SK-N-SH (cell line): ENCODE data around the gene PLCL2. TPM values are rescaled to one million over a fixed set of nuclear protein-coding genes. Genes with fewer than 3 reads are reported as not detected.

Experiments
- CTCF ChIA-PET: fragments of 300-600, 350-600 bp; formaldehyde crosslinking; extraction: SDS; loops from one replicate; lab custom pipeline; 2021; lab: Yijun Ruan, JAX
- POLR2A ChIA-PET: fragments of 350-600 bp; sonication (Branson Sonifier 250); formaldehyde crosslinking; extraction: SDS; loops from one replicate; lab custom pipeline; 2020; ENCODE audit warnings: antibody characterized with exemption, inconsistent platforms; lab: Yijun Ruan, JAX
- DNase-seq: peaks from one replicate; pipeline ENCODE4 v3.0.0; 2012
- H2AFZ ChIP-seq: fragments of 200-600 bp; sonication (generic); 2 replicates; pipeline ENCODE4 v1.8.1; 2016; ENCODE audit warnings: antibody characterized with exemption, mild to moderate bottlenecking, low read depth
- H3F3A ChIP-seq: fragments of 200-600 bp; sonication (generic); replicated peaks from 2 replicates; pipeline ENCODE3; 2016; ENCODE audit warnings: antibody characterized with exemption, mild to moderate bottlenecking; ENCODE audit not compliant: insufficient read depth
- H3K27ac ChIP-seq, 2 experiments: fragments of 200-500 bp in 1 of 2; fragments of 200-600 bp in 1 of 2; sonication (Bioruptor generic) in 1 of 2; sonication (generic), shearing (Covaris generic) in 1 of 2; 2 replicates each; pipeline versions ENCODE4 v1.5.1 to v1.6.1; 2014 to 2016; ENCODE audit warnings: low read depth in 2 of 2, inconsistent platforms in 1 of 2, low read length in 1 of 2, mild to moderate bottlenecking in 1 of 2, mixed read lengths in 1 of 2
- H3K27me3 ChIP-seq: fragments of 200-600 bp; sonication (generic), shearing (Covaris generic); 2 replicates; pipeline ENCODE4 v1.6.1; 2016; ENCODE audit warnings: mixed run types; ENCODE audit not compliant: insufficient read depth
- H3K36me3 ChIP-seq, 2 experiments: fragments of 200-500 bp in 1 of 2; fragments of 200-600 bp in 1 of 2; sonication (Bioruptor generic) in 1 of 2; sonication (generic) in 1 of 2; replicated peaks in 1 of 2; 2 replicates each; pipeline versions ENCODE3 to v1.5.1; 2014 to 2016; ENCODE audit warnings: low read length in 1 of 2, mild to moderate bottlenecking in 1 of 2; ENCODE audit not compliant: insufficient read depth in 2 of 2, control insufficient read depth in 1 of 2
- H3K4me1 ChIP-seq, 2 experiments: fragments of 200-500 bp in 1 of 2; fragments of 200-600 bp in 1 of 2; sonication (Bioruptor generic) in 1 of 2; sonication (generic), shearing (Covaris generic) in 1 of 2; 2 replicates each; pipeline versions ENCODE4 v1.5.1 to v1.6.1; 2014 to 2016; ENCODE audit warnings: low read depth in 1 of 2, low read length in 1 of 2, mixed run types in 1 of 2; ENCODE audit not compliant: insufficient read depth in 2 of 2, control insufficient read depth in 1 of 2
- H3K4me2 ChIP-seq: fragments of 200-600 bp; sonication (generic), shearing (Covaris generic); 2 replicates; pipeline ENCODE4 v1.6.1; 2017; ENCODE audit warnings: mixed run types
- H3K4me3 ChIP-seq, 2 experiments: fragments of 200-500 bp in 1 of 2; fragments of 200-600 bp in 1 of 2; sonication (Bioruptor generic) in 1 of 2; sonication (generic), shearing (Covaris generic) in 1 of 2; 2 replicates each; pipeline versions ENCODE4 v1.5.1 to v1.8.1; 2014 to 2016; ENCODE audit warnings: low read depth in 2 of 2, inconsistent platforms in 1 of 2, low read length in 1 of 2, mild to moderate bottlenecking in 1 of 2, mixed read lengths in 1 of 2, moderate library complexity in 1 of 2
- H3K79me2 ChIP-seq: fragments of 200-600 bp; sonication (generic); 2 replicates; pipeline ENCODE4 v1.8.1; 2017; ENCODE audit warnings: mild to moderate bottlenecking; ENCODE audit not compliant: insufficient read depth
- H3K9ac ChIP-seq: fragments of 200-600 bp; sonication (generic); 2 replicates; pipeline ENCODE4 v1.6.1; 2017; ENCODE audit warnings: mixed run types
- H3K9me2 ChIP-seq: fragments of 200-600 bp; sonication (generic); 2 replicates; pipeline ENCODE4 v1.6.1; 2017; ENCODE audit warnings: mixed run types
- H3K9me3 ChIP-seq: fragments of 200-600 bp; sonication (generic); 2 replicates; pipeline ENCODE4 v1.6.1; 2017; ENCODE audit warnings: mixed run types, mild to moderate bottlenecking, moderate library complexity
- H4K20me1 ChIP-seq: fragments of 200-600 bp; sonication (generic); 2 replicates; pipeline ENCODE4 v1.6.1; 2017; ENCODE audit warnings: mild to moderate bottlenecking, mixed run types; ENCODE audit not compliant: insufficient read depth
- CTCF ChIP-seq: fragments of 200-600 bp; sonication (generic); IDR thresholded peaks from 2 replicates; pipeline ENCODE4 v1.6.1; 2017; ENCODE audit warnings: antibody characterized with exemption, mild to moderate bottlenecking, moderate library complexity
- ELF1 ChIP-seq: IDR thresholded peaks from 2 replicates; pipeline ENCODE4 v1.4.0; 2012
- FOSL2 ChIP-seq: IDR thresholded peaks from 2 replicates; pipeline ENCODE4 v1.4.0; 2012; ENCODE audit warnings: low read depth, mild to moderate bottlenecking, moderate library complexity, borderline replicate concordance
- GATA2 ChIP-seq: sonication (generic); formaldehyde crosslinking; IDR thresholded peaks from 2 replicates; pipeline ENCODE4 v1.5.0; 2020; ENCODE audit warnings: mild to moderate bottlenecking, missing genetic modification reagents
- IRF3 ChIP-seq: fragments of 150-350 bp; IDR thresholded peaks from 2 replicates; pipeline ENCODE4 v1.6.1; 2016; ENCODE audit warnings: mild to moderate bottlenecking, low read depth, low read length
- JUND ChIP-seq: IDR thresholded peaks from 2 replicates; pipeline ENCODE4 v1.4.0; 2012
- MAX ChIP-seq: IDR thresholded peaks from 2 replicates; pipeline ENCODE4 v1.4.0; 2012; ENCODE audit warnings: low read depth
- MXI1 ChIP-seq: IDR thresholded peaks from 2 replicates; pipeline ENCODE4 v1.6.1; 2012; ENCODE audit warnings: mild to moderate bottlenecking, low read depth, low read length, improper control_type of control experiment
- NFIC ChIP-seq: IDR thresholded peaks from 2 replicates; pipeline ENCODE4 v1.4.0; 2012; ENCODE audit warnings: borderline replicate concordance
- PBX3 ChIP-seq: IDR thresholded peaks from 2 replicates; pipeline ENCODE4; 2012
- POLR2AphosphoS5 ChIP-seq: IDR thresholded peaks from 2 replicates; pipeline ENCODE4 v1.6.1; 2012; ENCODE audit warnings: low read depth, low read length
- RAD21 ChIP-seq: IDR thresholded peaks from 2 replicates; pipeline ENCODE4 v1.6.1; 2012; ENCODE audit warnings: mild to moderate bottlenecking, low read length
- RFX5 ChIP-seq: IDR thresholded peaks from 2 replicates; pipeline ENCODE4 v1.6.1; 2012; ENCODE audit warnings: mild to moderate bottlenecking, improper control_type of control experiment, low read length
- TCF12 ChIP-seq: IDR thresholded peaks from 2 replicates; pipeline ENCODE4 v1.4.0; 2012
- USF1 ChIP-seq: IDR thresholded peaks from 2 replicates; pipeline ENCODE4 v1.4.0; 2012; ENCODE audit warnings: low read depth, borderline replicate concordance
- YY1 ChIP-seq: IDR thresholded peaks from 2 replicates; pipeline ENCODE4 v1.4.0; 2012; ENCODE audit warnings: low read depth, mild to moderate bottlenecking
- ZBTB33 ChIP-seq: IDR thresholded peaks from 2 replicates; pipeline ENCODE4 v1.4.0; 2012; ENCODE audit warnings: low read depth, borderline replicate concordance
- WGBS: methylation state at CpG from one replicate; pipeline ENCODE4 v1.1.6; 2017; ENCODE audit warnings: low lambda C conversion rate; 5-methylcytosine and 5-hydroxymethylcytosine counted together
- polyA plus RNA-seq, 3 experiments: library from polyadenylated mRNA; depleted of rRNA; stranded (reverse); fragments of >200 nt; gene quantifications; 2 replicates each; pipeline ENCODE4 v1.2.3, GENCODE V29; 2012

Gene PLCL2
- polyA plus RNA-seq, 1 of the 3 experiments (the other 2 are of a cell fraction), result 0.85 TPM

- TF ChIP-seq PBX3 (no peak), RFX5 (no peak)
These were observed 7.2 kb upstream of the PLCL2 start (continued) for GRCh38 chr3:16877505-16877904.

GRCh38 chr3:16877911-16878310 is 6.8 kb upstream of the PLCL2 start:
- TF ChIP-seq IRF3, result no peak
- no peak for TF ChIP-seq POLR2AphosphoS5
- TF ChIP-seq USF1, result no peak
- TF ChIP-seq RAD21, result no peak
- no peak for TF ChIP-seq NFIC
- Histone ChIP-seq H3K9me3 (no peaks in the 10 kb centered on the region), H3K27me3 (no peaks in the 10 kb centered on the region), H2AFZ (no peak overlapping the region), H3K4me3 (no peak overlapping the region), H3K9ac (no peak overlapping the region), H3K36me3 (no peaks in the 10 kb centered on the region), H3K79me2 (no peaks in the 10 kb centered on the region), H3K9me2 (no peaks in the 10 kb centered on the region), H3K4me2 (no peak overlapping the region), H3K4me1 (no peaks in the 10 kb centered on the region), H3F3A (peaks cover 6% of the 10 kb centered on the region), H4K20me1 (no peaks in the 10 kb centered on the region), H3K27ac (no peak overlapping the region)
- WGBS, result 48% methylated on average over 1 of the region's 1 CpG
- POLR2A ChIA-PET, result no interaction called here
- no peak for DNase-seq
- CTCF ChIA-PET, result no interaction called here

- no peaks in the 10 kb centered on the region for H3K36me3 ChIP-seq
- no peaks in the 10 kb centered on the region for H4K20me1 ChIP-seq
- H3F3A ChIP-seq, result peaks cover 7% of the 10 kb centered on the region
- no peak for TF ChIP-seq GATA2 (CRISPR knock-in tag)
- TF ChIP-seq ELF1, result no peak
- no peak for TF ChIP-seq YY1
- no peak for TF ChIP-seq ZBTB33
- TF ChIP-seq PBX3, result no peak
- TF ChIP-seq MAX, result no peak
- no peak for TF ChIP-seq JUND
- TF ChIP-seq MXI1, result no peak
- TF ChIP-seq TCF12, result no peak
- TF ChIP-seq CTCF, result no peak
- no peak for TF ChIP-seq USF1
- no peak for TF ChIP-seq FOSL2
- TF ChIP-seq, all 33 proteins: peak for 0
- ChIA-PET CTCF (no interaction called here), POLR2A (no interaction called here)
- Histone ChIP-seq H3K9me3 (no peaks in the 10 kb centered on the region), H3K27ac (no peak overlapping the region), H3K4me3 (no peak overlapping the region), H3K4me1 (peaks cover 0 to 3% of the 10 kb centered on the region in 2 experiments; a peak in 2 of 4 replicates), H2AFZ (no peak overlapping the region), H3K9me2 (no peaks in the 10 kb centered on the region), H3K27me3 (no peaks in the 10 kb centered on the region), H3K79me2 (peaks cover 5% of the 10 kb centered on the region), H3K9ac (no peak overlapping the region), H3K4me2 (no peak overlapping the region)
- DNase-seq, result no peak
- WGBS, result 83% methylated on average over 6 of the region's 6 CpGs
These were observed 2.7 kb upstream of the PLCL2 start for GRCh38 chr3:16881896-16882630.
